ENCODE results near the gene IMPDH2. TPM values are rescaled to one million over a fixed set of nuclear protein-coding genes. Genes with fewer than 3 reads are reported as not detected.

Gene IMPDH2
- total and polyA plus RNA-seq, 2 of the 4 experiments (the other 2 are of a cell fraction), result 190 to 296 TPM

- TF ChIP-seq, protein P1, sequence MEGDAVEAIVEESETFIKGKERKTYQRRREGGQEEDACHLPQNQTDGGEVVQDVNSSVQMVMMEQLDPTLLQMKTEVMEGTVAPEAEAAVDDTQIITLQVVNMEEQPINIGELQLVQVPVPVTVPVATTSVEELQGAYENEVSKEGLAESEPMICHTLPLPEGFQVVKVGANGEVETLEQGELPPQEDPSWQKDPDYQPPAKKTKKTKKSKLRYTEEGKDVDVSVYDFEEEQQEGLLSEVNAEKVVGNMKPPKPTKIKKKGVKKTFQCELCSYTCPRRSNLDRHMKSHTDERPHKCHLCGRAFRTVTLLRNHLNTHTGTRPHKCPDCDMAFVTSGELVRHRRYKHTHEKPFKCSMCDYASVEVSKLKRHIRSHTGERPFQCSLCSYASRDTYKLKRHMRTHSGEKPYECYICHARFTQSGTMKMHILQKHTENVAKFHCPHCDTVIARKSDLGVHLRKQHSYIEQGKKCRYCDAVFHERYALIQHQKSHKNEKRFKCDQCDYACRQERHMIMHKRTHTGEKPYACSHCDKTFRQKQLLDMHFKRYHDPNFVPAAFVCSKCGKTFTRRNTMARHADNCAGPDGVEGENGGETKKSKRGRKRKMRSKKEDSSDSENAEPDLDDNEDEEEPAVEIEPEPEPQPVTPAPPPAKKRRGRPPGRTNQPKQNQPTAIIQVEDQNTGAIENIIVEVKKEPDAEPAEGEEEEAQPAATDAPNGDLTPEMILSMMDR (conservative IDR thresholded peaks at IDR 0.05; ENCODE audit: low read depth, low read length), result no peak
- TF ChIP-seq CHD1 (IDR thresholded peaks at IDR 0.05; ENCODE audit: low read depth, low read length), result no peak
- TF ChIP-seq MAFK (IDR thresholded peaks at IDR 0.05; ENCODE audit: low read depth, low read length), result no peak
- TF ChIP-seq RFX5 (IDR thresholded peaks at IDR 0.05; ENCODE audit: low read depth, low read length), result no peak
- TF ChIP-seq MAZ (IDR thresholded peaks at IDR 0.05; ENCODE audit: borderline replicate concordance, low read depth, low read length), result no peak
Measured at GRCh38 chr3:49013113-49013737, 16.0 kb downstream of the IMPDH2 start (continued).

Measured in IMR-90 (cell line).